Measurements from ENCODE around the gene RAB35.

The RAB35 gene

DNA sequence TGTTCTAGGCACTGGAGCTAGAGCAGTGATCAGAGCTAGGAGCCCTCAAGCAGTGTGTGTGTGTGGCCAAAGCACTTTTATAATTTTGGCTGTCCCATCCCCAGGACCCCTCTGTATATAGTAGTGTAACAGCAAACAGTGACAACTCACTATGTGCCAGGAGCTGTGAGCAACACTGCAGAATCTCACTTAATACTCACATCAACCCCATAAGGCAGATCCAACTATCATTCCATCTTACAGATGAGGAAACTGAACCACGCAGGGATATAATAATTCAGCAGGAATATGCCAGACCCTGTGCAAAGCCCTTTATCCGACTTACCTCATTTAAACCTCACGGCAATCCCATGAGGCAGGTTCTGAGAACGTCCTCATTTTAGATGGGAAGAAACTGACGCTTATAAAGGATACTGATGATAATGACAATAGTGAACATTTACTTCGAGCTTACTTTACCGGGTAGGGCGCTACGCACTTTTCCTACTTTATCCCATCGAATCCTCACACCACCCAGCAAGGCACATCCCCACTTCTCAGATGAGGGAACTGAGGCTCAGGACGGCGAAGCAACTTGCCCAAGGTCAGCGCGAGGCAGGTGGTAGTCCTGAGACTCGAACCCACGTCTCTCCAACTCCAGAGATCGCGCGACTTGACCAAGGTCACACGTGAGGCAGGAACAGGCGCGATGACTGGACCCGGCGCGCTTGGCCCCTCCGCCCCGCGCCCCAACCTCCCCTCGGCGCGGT lies 687 bp downstream of the RAB35 start:
- TF ChIP-seq, protein P1, sequence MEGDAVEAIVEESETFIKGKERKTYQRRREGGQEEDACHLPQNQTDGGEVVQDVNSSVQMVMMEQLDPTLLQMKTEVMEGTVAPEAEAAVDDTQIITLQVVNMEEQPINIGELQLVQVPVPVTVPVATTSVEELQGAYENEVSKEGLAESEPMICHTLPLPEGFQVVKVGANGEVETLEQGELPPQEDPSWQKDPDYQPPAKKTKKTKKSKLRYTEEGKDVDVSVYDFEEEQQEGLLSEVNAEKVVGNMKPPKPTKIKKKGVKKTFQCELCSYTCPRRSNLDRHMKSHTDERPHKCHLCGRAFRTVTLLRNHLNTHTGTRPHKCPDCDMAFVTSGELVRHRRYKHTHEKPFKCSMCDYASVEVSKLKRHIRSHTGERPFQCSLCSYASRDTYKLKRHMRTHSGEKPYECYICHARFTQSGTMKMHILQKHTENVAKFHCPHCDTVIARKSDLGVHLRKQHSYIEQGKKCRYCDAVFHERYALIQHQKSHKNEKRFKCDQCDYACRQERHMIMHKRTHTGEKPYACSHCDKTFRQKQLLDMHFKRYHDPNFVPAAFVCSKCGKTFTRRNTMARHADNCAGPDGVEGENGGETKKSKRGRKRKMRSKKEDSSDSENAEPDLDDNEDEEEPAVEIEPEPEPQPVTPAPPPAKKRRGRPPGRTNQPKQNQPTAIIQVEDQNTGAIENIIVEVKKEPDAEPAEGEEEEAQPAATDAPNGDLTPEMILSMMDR (IDR thresholded peaks at IDR 0.05; ENCODE audit: extremely low read depth, missing control alignments), result no peak
- DNase-seq (ENCODE audit: low spot score), result no peak

DNA sequence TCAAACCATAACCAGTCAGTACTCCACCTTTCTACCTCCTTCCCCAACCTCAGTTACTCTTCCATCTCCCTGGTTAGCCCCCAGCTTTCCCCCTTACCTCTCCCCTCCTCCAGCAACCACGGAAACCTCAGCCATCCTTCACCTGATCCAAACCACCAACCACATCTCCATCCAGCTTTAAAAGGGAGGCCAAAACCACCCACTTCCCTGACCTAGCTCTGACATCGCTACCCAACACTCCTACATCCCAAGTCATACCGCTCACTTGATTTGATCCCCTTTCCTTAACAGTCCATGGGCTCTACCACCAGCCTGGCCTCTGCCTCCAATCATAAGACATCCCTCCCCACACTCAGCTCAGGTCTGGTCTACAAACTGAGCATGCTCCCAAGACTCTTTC lies 1.5 kb downstream of the RAB35 start:
- TF ChIP-seq, protein P1 (IDR thresholded peaks at IDR 0.05; ENCODE audit: extremely low read depth, missing control alignments), result no peak

DNA sequence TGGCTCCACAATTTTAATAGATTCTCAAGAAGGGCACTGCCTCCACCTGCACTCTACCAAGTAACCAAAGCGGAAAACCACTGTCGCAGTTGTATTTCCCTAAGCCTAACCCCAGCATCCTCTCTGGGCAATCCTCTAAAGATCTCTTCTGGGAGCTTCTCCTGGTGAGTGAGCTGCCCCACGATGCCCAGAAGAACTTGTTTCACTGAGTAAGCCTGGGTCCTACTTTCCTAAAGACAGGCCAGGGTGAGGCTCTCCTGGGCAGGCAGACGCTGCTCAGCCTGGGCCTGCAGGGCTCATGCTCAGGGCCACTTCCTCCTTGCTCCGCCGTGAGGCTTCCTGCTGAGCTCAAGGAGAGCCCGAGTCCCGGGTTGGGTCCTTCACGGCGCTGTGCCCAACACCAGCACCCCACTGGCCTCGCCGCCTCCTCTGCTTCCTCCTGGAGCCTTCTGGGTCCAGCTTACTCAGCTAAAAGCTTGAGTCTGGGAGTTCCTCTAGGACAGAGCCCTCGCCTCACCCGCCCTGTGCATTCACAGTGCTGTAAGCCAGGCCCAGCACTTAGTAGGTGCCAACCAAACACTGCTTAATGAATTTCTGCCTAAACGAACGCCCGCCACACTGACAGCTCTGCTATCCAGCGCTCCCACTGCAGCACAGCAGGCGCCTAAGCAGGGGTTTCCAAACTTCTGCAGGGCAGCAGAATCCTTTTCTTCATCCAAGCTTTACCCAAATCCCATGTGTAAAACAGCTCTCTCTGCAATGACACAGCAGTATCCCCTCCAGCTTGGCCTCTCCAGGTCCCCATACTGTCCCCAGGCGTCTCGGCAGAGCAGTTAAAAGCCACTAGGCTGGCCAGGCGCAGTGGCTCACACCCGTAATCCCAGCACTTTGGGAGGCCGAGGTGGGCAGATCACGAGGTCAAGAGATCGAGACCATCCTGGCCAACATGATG lies 5.7 kb downstream of the RAB35 start:
- DNase-seq (ENCODE audit: low spot score), result peak; percentile 75
- TF ChIP-seq, protein P1 (IDR thresholded peaks at IDR 0.05; ENCODE audit: extremely low read depth, missing control alignments), result no peak

More for the DNA sequence above, 1.5 kb downstream of the RAB35 start:
- no peak for DNase-seq (ENCODE audit: low spot score)

DNA sequence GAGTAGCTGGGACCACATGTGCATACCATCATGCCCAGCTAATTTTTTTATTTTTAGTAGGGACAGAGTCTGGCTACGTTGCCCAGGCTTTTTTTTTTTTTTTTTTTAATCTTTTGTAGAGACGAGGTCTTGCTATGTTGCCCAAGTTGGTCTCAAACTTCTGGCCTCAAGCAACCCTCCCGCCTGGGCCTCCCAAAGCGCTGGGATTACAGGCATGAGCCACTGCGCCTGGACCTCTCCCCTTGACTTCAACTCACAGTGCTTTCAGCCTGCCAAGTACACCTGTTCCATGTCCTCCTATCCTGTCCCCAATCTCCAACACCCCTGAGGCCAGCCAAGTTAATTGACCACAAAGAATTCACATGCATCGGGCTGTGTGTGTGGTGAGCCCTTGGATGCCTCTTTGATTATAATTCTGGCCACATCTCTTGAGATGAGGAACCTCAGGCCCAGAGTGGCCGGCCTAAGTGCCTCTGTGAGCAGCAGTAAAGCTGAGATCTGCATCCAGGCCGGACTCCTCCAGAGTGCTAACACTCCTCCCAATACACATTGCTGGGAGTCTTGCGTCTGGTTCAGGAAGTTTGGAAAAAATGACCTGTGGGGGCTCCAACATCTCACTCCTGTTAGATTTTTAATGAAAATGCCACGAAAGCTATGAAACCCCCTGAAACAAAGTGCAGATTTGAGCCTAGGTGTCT lies 6.8 kb downstream of the RAB35 start:
- TF ChIP-seq, protein P1 (IDR thresholded peaks at IDR 0.05; ENCODE audit: extremely low read depth, missing control alignments), result no peak
- no peak for DNase-seq (ENCODE audit: low spot score)

DNA sequence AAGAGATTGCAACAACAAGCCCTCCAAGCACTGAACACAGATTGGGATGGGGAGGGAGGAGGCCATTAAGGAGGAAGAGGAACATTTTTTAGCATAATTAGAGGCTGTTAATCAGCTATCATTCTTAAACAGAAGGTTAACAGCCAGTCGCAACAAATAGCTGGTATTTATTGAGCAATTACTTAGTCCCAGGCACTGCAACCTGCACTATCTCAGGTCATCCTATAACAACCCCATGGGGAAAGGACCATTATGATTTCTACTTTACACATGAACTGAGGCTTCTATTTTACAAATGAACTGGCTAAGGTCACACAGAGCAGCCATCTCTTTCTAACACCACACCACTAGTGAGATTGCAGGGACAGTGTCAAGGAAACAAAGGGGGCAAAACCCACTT lies 10.4 kb downstream of the RAB35 start:
- TF ChIP-seq, protein P1 (IDR thresholded peaks at IDR 0.05; ENCODE audit: extremely low read depth, missing control alignments), result no peak
- no peak for DNase-seq (ENCODE audit: low spot score)

DNA sequence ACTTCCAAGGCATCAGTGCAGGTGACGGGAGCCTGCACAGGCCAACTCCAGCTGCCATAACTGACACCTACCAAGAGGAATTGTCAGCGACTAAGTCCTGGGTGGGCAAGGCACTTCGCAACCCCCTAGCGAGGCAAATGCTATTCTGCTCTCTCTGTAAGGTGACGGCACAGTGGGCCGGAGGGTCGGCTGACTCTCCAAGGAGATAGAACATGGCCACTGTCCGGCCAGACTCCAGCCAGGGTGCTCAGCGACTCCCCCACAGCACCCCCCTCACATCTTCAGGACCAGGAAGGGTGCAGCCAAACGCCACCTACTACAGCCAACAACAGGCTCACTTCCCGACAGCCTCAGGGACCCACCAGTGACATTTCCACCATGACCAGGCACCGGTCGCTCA lies 13.2 kb downstream of the RAB35 start:
- no peak for DNase-seq (ENCODE audit: low spot score)
- TF ChIP-seq, protein P1 (IDR thresholded peaks at IDR 0.05; ENCODE audit: extremely low read depth, missing control alignments), result no peak
